B cell (primary cell): ENCODE measurements around the gene SLC37A1. TPM values are rescaled to one million over a fixed set of nuclear protein-coding genes. Genes with fewer than 3 reads are reported as not detected.

Experiments used
- ATAC-seq: fragments of 200-7000 bp; cut with Tn5 transposase; one replicate; pipeline ENCODE4 v1.10.0; 2021; ENCODE audit warnings: low read depth, mild to moderate bottlenecking, moderate number of reproducible peaks, moderate library complexity
- CTCF ChIA-PET: fragments of 350-600 bp; sonication (Branson Sonifier 250); formaldehyde crosslinking; loops from one replicate; lab custom pipeline; 2021; ENCODE audit warnings: antibody characterized with exemption, inconsistent platforms; lab: Charles Lee
- POLR2A ChIA-PET: fragments of 350-600 bp; sonication (Branson Sonifier 250); formaldehyde crosslinking; loops from one replicate; lab custom pipeline; 2021; ENCODE audit warnings: antibody characterized with exemption; lab: Charles Lee
- DNase-seq: peaks from one replicate; pipeline ENCODE4 v3.0.0; 2013
- H2AFZ ChIP-seq: 2 replicates; pipeline ENCODE4 v1.6.1; 2012; ENCODE audit warnings: mild to moderate bottlenecking, low read depth, low read length; ENCODE audit not compliant: insufficient read depth, poor library complexity, severe bottlenecking
- H3K27ac ChIP-seq, 2 donors: 1 replicate in 1 of 2; 2 replicates in 1 of 2; pipeline ENCODE4 v1.5.1; 2012 to 2013; ENCODE audit warnings: low read length in 2 of 2, mild to moderate bottlenecking in 2 of 2, moderate library complexity in 1 of 2
- H3K27me3 ChIP-seq, 4 experiments: fragments of 200-600 bp in 1 of 4; sonication (generic) in 1 of 4; replicated peaks in 1 of 4; 1 replicate in 2 of 4; 2 replicates in 2 of 4; pipeline versions ENCODE4 v1.6.1 to v1.7.0; 2013 to 2016; ENCODE audit warnings: low read length in 3 of 4, mild to moderate bottlenecking in 2 of 4, mixed read lengths in 1 of 4, moderate library complexity in 1 of 4; ENCODE audit not compliant: insufficient read depth in 4 of 4, control insufficient read depth in 3 of 4; ENCODE audit errors: control extremely low read depth in 1 of 4
- H3K36me3 ChIP-seq, 2 experiments: replicated peaks in 1 of 2; 1 replicate in 1 of 2; 2 replicates in 1 of 2; pipeline versions ENCODE4 v1.6.1 to v1.7.1; 2013; ENCODE audit warnings: low read length in 1 of 2; ENCODE audit not compliant: insufficient read depth in 2 of 2, control insufficient read depth in 1 of 2; ENCODE audit errors: control extremely low read depth in 1 of 2, extremely low read depth in 1 of 2
- H3K4me1 ChIP-seq, 2 donors: fragments of 200-600 bp in 1 of 2; sonication (generic) in 1 of 2; 1 replicate in 1 of 2; 2 replicates in 1 of 2; pipeline versions ENCODE4 v1.5.1 to v1.6.1; 2013 to 2017; ENCODE audit warnings: low read length in 2 of 2; ENCODE audit not compliant: control insufficient read depth in 2 of 2, insufficient read depth in 2 of 2
- H3K4me2 ChIP-seq: replicated peaks from 2 replicates; pipeline ENCODE3; 2012; ENCODE audit warnings: mild to moderate bottlenecking, low read depth, low read length; ENCODE audit not compliant: poor library complexity, severe bottlenecking
- H3K4me3 ChIP-seq, 5 experiments: fragments of 200-600 bp in 1 of 5; sonication (generic) in 1 of 5; 1 replicate in 3 of 5; 2 replicates in 2 of 5; pipeline versions ENCODE4 v1.5.1 to v1.7.0; 2011 to 2016; ENCODE audit warnings: low read length in 4 of 5, mild to moderate bottlenecking in 4 of 5, low read depth in 2 of 5, control low read depth in 1 of 5, moderate library complexity in 1 of 5; ENCODE audit not compliant: insufficient read depth in 1 of 5; ENCODE audit errors: control extremely low read depth in 1 of 5, extremely low read depth in 1 of 5
- H3K79me2 ChIP-seq: fragments of 200-600 bp; sonication (generic); one replicate; pipeline ENCODE4 v1.6.0; 2016; ENCODE audit warnings: low read length; ENCODE audit not compliant: control insufficient read depth, insufficient read depth
- H3K9ac ChIP-seq: fragments of 200-600 bp; sonication (generic); 2 replicates; pipeline ENCODE4 v1.6.1; 2017; ENCODE audit warnings: mild to moderate bottlenecking, low read length, moderate library complexity
- H3K9me3 ChIP-seq, 3 donors: one replicate each; pipeline versions ENCODE4 v1.6.1 to v1.7.1; 2013; ENCODE audit warnings: low read length in 2 of 3; ENCODE audit not compliant: control insufficient read depth in 2 of 3, insufficient read depth in 1 of 3; ENCODE audit errors: control extremely low read depth in 1 of 3
- H4K20me1 ChIP-seq: 2 replicates; pipeline ENCODE4 v1.6.0; 2012; ENCODE audit warnings: mild to moderate bottlenecking, low read length; ENCODE audit not compliant: insufficient read depth, control insufficient read depth, poor library complexity, severe bottlenecking
- H3K27ac Mint-ChIP-seq: one replicate; pipeline ENCODE4 v1.8.0; 2021; ENCODE audit warnings: mixed read lengths
- H3K27me3 Mint-ChIP-seq: one replicate; pipeline ENCODE4 v1.8.0; 2021; ENCODE audit warnings: mixed read lengths
- H3K4me1 Mint-ChIP-seq: one replicate; pipeline ENCODE4 v1.8.0; 2021; ENCODE audit warnings: mixed read lengths
- H3K4me3 Mint-ChIP-seq: one replicate; pipeline ENCODE4 v1.8.0; 2021; ENCODE audit warnings: mixed read lengths
- H3K9me3 Mint-ChIP-seq: one replicate; pipeline ENCODE4 v1.8.0; 2022; ENCODE audit warnings: mixed read lengths; ENCODE audit not compliant: insufficient read depth
- EZH2 ChIP-seq: IDR thresholded peaks from 2 replicates; pipeline ENCODE4 v1.6.1; 2012; ENCODE audit warnings: borderline replicate concordance, low read depth, mild to moderate bottlenecking, moderate library complexity, low read length; ENCODE audit not compliant: insufficient read depth, poor library complexity, severe bottlenecking
- WGBS: methylation state at CpG from one replicate; pipeline ENCODE4 v1.1.5; 2013; ENCODE audit warnings: missing lambda C conversion rate; ENCODE audit not compliant: insufficient coverage; 5-methylcytosine and 5-hydroxymethylcytosine counted together
- intact Hi-C: fragments of 100-400 bp; cut with micrococcal nuclease; formaldehyde crosslinking; loops from one replicate; pipeline ENCODE4 v1.10.0; 2022
- polyA plus RNA-seq: library from polyadenylated mRNA; depleted of rRNA; stranded (reverse); fragments of >200 nt; gene quantifications from 2 replicates; pipeline ENCODE4 v1.2.3, GENCODE V29; 2012
- total RNA-seq, 2 donors: library from RNA; stranded (reverse); fragments of 120-200 nt in 1 of 2; gene quantifications; 1 replicate in 1 of 2; 2 replicates in 1 of 2; pipeline versions ENCODE4 v1.2.3 to v1.2.4, GENCODE V29; 2013 to 2022
- TF ChIP-seq, protein P1 (sequence below): fragments of 200-600 bp; IDR thresholded peaks from one replicate; pipeline ENCODE4 v1.8.0; 2022; ENCODE audit warnings: antibody characterized with exemption, mild to moderate bottlenecking

SLC37A1 gene
- total and polyA plus RNA-seq, 2 donors (not counting 1 experiment from before 2014, with no cell fraction given): 38.1 to 60.2 TPM

DNA sequence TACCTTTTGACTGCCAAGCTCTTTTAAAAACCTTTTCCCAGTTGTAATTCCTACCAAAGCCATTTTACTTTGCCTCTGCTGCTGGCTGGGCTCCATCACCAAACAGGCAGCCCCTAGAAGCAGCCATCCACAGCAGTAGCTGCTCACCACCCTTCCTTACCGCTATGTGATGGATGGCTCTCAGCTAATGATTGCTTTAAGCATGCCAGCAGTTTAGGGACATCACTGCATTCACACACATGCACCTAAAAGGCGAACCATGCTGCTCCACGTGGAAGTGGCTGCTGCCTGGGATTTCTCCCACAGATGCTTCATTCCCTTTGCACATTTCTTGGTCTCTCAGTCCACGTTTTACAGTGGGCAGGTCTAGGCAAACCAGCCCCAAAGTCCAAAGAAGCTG lies 93.5 kb downstream of the SLC37A1 start:
- CTCF ChIA-PET: no interaction called here
- 89% methylated on average over 4 of the region's 4 CpGs for WGBS

GRCh38 chr21:42607525-42608102 lies 94.0 kb downstream of the SLC37A1 start:
- Histone ChIP-seq H3K9me3 (peaks cover 3 to 34% (median 5%) of the 10 kb centered on the region in 3 donors), H3K79me2 (no peaks in the 10 kb centered on the region), H3K9ac (no peak overlapping the region), H3K27ac (no peak overlapping the region), H3K36me3 (no peaks in the 10 kb centered on the region), H2AFZ (no peak overlapping the region), H4K20me1 (no peaks in the 10 kb centered on the region), H3K4me3 (no peak overlapping the region), H3K4me1 (no peaks in the 10 kb centered on the region), H3K4me2 (no peak overlapping the region), H3K27me3 (peaks cover 0 to 7% (median 0%) of the 10 kb centered on the region in 4 experiments)
- intact Hi-C loops: no loop called here
- Mint-ChIP-seq H3K9me3 (peaks cover 15% of the 10 kb centered on the region), H3K27me3 (peaks cover 7% of the 10 kb centered on the region), H3K4me3 (no peak overlapping the region), H3K4me1 (peaks cover 9% of the 10 kb centered on the region), H3K27ac (no peak overlapping the region)
- ChIA-PET CTCF (no interaction called here), POLR2A (no interaction called here)
- DNase-seq (no peak), ATAC-seq (no peak)
- TF ChIP-seq, protein P1, sequence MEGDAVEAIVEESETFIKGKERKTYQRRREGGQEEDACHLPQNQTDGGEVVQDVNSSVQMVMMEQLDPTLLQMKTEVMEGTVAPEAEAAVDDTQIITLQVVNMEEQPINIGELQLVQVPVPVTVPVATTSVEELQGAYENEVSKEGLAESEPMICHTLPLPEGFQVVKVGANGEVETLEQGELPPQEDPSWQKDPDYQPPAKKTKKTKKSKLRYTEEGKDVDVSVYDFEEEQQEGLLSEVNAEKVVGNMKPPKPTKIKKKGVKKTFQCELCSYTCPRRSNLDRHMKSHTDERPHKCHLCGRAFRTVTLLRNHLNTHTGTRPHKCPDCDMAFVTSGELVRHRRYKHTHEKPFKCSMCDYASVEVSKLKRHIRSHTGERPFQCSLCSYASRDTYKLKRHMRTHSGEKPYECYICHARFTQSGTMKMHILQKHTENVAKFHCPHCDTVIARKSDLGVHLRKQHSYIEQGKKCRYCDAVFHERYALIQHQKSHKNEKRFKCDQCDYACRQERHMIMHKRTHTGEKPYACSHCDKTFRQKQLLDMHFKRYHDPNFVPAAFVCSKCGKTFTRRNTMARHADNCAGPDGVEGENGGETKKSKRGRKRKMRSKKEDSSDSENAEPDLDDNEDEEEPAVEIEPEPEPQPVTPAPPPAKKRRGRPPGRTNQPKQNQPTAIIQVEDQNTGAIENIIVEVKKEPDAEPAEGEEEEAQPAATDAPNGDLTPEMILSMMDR: no peak
- no peak for TF ChIP-seq EZH2
- whole genome bisulfite sequencing: 80% methylated on average over 2 of the region's 5 CpGs

More for the DNA sequence above, 93.5 kb downstream of the SLC37A1 start:
- H3K4me1 Mint-ChIP-seq: peaks cover 9% of the 10 kb centered on the region
- intact Hi-C loops: no loop called here
- Histone ChIP-seq H3K4me2 (no peak overlapping the region), H3K36me3 (no peaks in the 10 kb centered on the region), H4K20me1 (no peaks in the 10 kb centered on the region), H3K79me2 (no peaks in the 10 kb centered on the region), H3K9ac (no peak overlapping the region), H3K27ac (no peak overlapping the region), H2AFZ (no peak overlapping the region), H3K27me3 (peaks cover 0 to 7% (median 0%) of the 10 kb centered on the region in 4 experiments), H3K9me3 (peaks cover 3 to 33% (median 3%) of the 10 kb centered on the region in 3 donors), H3K4me1 (no peaks in the 10 kb centered on the region), H3K4me3 (no peak overlapping the region)
- peaks cover 15% of the 10 kb centered on the region for H3K9me3 Mint-ChIP-seq
- TF ChIP-seq EZH2: no peak
- TF ChIP-seq, protein P1: no peak
- peaks cover 9% of the 10 kb centered on the region for H3K27me3 Mint-ChIP-seq
- DNase-seq (no peak), ATAC-seq (no peak)
- no peak overlapping the region for H3K4me3 Mint-ChIP-seq
- POLR2A ChIA-PET: no interaction called here
- no peak overlapping the region for H3K27ac Mint-ChIP-seq
